ENCODE data around the gene TEKT3.

DNA sequence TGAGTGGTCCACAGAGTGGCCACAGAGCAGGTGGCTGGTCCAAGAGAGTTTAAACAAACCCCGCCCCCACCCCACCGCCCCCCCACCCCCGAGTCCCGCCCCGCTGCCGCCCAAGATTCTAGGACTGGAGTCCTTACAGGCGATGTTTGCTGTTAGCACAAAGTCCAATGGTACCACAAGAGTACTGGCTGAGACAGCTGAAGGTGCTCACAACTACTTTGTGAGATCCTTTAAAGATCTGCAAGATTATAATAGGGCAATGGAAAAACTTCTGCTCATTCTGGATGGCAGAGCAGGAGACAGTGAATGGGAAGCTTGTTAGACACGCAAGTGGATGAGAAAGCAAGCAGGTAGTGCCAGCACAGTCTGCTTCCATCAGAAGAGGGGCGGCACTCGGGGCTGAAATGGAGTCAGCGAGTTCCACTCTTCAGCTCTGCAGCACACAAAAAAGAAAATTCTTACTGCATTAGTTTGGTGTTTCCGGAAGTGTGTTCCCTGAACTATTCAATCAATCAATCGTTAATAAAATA, 4.7 kb upstream of the TEKT3 start:
- TF ChIP-seq EZH2 (IDR thresholded peaks at IDR 0.05; ENCODE audit: borderline replicate concordance, low read depth, low read length, severe bottlenecking), result no peak
- no peak for TF ChIP-seq POLR2AphosphoS5 (IDR thresholded peaks at IDR 0.05; ENCODE audit: insufficient read depth, low read depth, low read length)
- TF ChIP-seq, protein P1, sequence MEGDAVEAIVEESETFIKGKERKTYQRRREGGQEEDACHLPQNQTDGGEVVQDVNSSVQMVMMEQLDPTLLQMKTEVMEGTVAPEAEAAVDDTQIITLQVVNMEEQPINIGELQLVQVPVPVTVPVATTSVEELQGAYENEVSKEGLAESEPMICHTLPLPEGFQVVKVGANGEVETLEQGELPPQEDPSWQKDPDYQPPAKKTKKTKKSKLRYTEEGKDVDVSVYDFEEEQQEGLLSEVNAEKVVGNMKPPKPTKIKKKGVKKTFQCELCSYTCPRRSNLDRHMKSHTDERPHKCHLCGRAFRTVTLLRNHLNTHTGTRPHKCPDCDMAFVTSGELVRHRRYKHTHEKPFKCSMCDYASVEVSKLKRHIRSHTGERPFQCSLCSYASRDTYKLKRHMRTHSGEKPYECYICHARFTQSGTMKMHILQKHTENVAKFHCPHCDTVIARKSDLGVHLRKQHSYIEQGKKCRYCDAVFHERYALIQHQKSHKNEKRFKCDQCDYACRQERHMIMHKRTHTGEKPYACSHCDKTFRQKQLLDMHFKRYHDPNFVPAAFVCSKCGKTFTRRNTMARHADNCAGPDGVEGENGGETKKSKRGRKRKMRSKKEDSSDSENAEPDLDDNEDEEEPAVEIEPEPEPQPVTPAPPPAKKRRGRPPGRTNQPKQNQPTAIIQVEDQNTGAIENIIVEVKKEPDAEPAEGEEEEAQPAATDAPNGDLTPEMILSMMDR (IDR thresholded peaks at IDR 0.05; ENCODE audit: extremely low read depth in 1 of 2, insufficient read depth in 1 of 2, low read depth in 1 of 2, low read length in 2 of 2), result no peak
